Caki2 (cell line): Measurements from ENCODE around the gene TAS1R2. TPM values are rescaled to one million over a fixed set of nuclear protein-coding genes. Genes with fewer than 3 reads are reported as not detected.

Experiments used
- DNase-seq: peaks from one replicate; pipeline ENCODE4 v3.0.0-alpha.2; 2015; ENCODE audit warnings: low read depth
- in situ Hi-C: cut with HindIII; loops from 2 replicates; pipeline ENCODE4 v1.10.0; 2016; ENCODE audit warnings: low sequenced_read_pairs, low pct_unique_long_range_greater_than_20kb, mixed read lengths
- total RNA-seq: library from RNA; depleted of rRNA; stranded (reverse); fragments of >200 nt; shearing (Covaris generic); gene quantifications from 2 replicates; pipeline ENCODE4 v1.2.3, GENCODE V29; 2014; ENCODE audit warnings: low replicate concordance; rRNA removed

Gene TAS1R2
- total RNA-seq, 1 experiment from 2014 or later = not detected

DNA sequence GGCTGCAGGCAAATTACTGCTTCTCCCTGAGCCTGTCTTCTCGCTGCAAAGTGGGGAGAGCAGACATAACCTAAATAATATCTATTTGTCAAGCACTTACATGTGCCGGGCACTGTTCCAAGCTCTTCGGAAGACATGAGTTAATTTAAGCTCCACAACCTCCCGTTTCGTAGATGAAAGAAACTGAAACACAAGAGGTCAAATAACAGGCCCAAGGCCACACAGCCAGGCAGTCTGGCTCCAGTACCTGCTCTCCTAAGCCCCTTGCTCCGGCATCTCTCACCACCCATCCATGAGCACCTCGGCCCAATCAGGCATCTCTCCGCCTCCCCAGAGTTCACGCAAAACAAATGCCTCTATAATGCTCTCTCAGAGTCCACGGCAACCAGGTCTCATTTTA, 65.4 kb downstream of the TAS1R2 start:
- DNase-seq = no peak
- in situ Hi-C loops = no loop called here

DNA sequence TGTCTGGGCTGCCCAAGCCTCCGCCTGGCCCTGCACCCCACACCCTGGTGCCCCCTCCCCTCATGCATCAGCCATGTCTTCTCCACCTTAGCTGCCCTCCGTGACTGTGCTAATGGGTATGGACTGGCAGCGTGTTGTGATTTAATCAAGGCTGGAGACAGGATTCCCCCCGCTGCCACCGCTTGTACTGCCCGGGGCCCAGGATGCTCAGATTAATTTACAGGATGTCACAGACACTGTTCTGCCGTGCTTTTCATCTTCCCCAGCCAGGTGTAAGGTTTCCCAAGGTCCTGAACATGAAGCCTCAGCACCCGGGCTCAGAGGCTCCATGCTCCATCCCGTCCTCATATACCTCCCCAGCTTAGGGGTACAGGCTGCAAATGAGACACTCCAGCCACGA, 66.3 kb downstream of the TAS1R2 start:
- no peak for DNase-seq
- in situ Hi-C loops = no loop called here

DNA sequence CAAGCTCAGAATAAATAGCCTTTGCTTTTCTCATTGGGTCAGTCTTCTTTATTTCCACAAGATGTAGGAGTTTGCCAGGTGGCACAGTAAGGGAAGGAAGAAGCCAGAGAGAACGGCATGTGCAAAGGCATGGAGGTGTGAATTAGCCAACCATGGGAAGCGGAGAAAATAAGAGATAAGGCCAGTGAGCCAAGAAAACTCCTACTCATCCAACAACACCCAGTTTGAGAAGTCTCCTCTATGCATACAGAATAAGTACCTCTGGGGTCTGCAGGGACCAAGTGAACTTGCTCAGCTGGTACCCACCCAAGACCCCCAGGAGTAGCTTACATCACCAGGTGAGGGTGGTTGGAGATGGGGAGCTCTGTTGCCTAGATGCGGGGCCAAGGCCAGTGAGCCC, 66.7 kb downstream of the TAS1R2 start:
- in situ Hi-C loops = no loop called here
- DNase-seq = no peak

Other genes starting within 250 kb of the TAS1R2 start
- not detected in 2 replicates for gene PAX7, start 228.8 kb downstream of the TAS1R2 start, total RNA-seq
- gene ALDH4A1, start 42.9 kb upstream of the TAS1R2 start, total RNA-seq = 22.8 and 34.8 TPM in 2 replicates
- gene IFFO2, start 97.0 kb upstream of the TAS1R2 start, total RNA-seq = 28.7 and 34.5 TPM in 2 replicates